ENCODE measurements around the gene CHPT1.

CHPT1 gene

GRCh38 chr12:101775816-101776215 is 78.4 kb downstream of the CHPT1 start:
- H3K27ac Mint-ChIP-seq, result no peak overlapping the region
- H3K36me3 Mint-ChIP-seq (ENCODE audit: low read depth), result peaks cover 35% of the 10 kb centered on the region
- H3K27me3 Mint-ChIP-seq (ENCODE audit: low read depth), result no peaks in the 10 kb centered on the region
- H3K4me3 Mint-ChIP-seq, result no peak overlapping the region
- H3K4me1 Mint-ChIP-seq (ENCODE audit: low read depth), result peaks cover 31% of the 10 kb centered on the region
- H3K9me3 Mint-ChIP-seq, result no peaks in the 10 kb centered on the region

- Mint-ChIP-seq H3K4me3 (no peak overlapping the region), H3K4me1 (ENCODE audit: low read depth) (peaks cover 27% of the 10 kb centered on the region), H3K9me3 (no peaks in the 10 kb centered on the region), H3K27me3 (ENCODE audit: low read depth) (no peaks in the 10 kb centered on the region), H3K36me3 (ENCODE audit: low read depth) (peaks cover 32% of the 10 kb centered on the region), H3K27ac (no peak overlapping the region)
Observed at GRCh38 chr12:101777485-101777884, 80.0 kb downstream of the CHPT1 start.

DNA sequence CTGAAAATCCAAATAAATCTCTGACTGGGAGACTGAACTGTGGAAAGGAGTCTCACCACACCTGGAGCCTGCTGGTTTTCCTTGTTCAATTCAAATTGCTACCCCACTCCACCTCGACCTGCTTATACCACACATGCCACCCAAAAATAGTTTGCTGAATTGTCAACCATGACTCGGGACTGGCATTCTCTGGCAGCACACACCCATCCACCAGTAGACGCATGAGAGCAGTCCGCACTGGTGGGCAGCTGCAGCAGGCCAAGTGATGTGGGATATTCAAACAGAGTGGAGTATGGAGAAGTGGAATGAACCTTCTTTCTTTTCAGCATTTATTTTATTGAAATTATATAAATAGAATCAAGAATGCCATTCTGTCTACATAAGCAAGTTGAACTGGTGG is 80.5 kb downstream of the CHPT1 start:
- H3K27ac Mint-ChIP-seq, result no peak overlapping the region
- no peak overlapping the region for H3K4me3 Mint-ChIP-seq
- no peaks in the 10 kb centered on the region for H3K9me3 Mint-ChIP-seq
- H3K27me3 Mint-ChIP-seq (ENCODE audit: low read depth), result no peaks in the 10 kb centered on the region
- H3K4me1 Mint-ChIP-seq (ENCODE audit: low read depth), result peaks cover 31% of the 10 kb centered on the region
- H3K36me3 Mint-ChIP-seq (ENCODE audit: low read depth), result peaks cover 36% of the 10 kb centered on the region
